Testis (tissue), 2 donors: ENCODE results near the gene CALD1.

ENCODE experiments used
- CTCF ChIP-seq, 3 experiments: fragments of 450-650 bp in 2 of 3; fragments of 200-600 bp in 1 of 3; sonication (generic) in 1 of 3; IDR thresholded peaks; one replicate each; pipeline ENCODE4 v1.5.1; 2016 to 2019; ENCODE audit warnings: antibody characterized with exemption in 3 of 3, mild to moderate bottlenecking in 2 of 3, moderate library complexity in 1 of 3
- POLR2A ChIP-seq: fragments of 450-650 bp; IDR thresholded peaks from one replicate; pipeline ENCODE4 v1.6.1; 2017; ENCODE audit warnings: antibody characterized with exemption, mild to moderate bottlenecking, moderate library complexity

DNA sequence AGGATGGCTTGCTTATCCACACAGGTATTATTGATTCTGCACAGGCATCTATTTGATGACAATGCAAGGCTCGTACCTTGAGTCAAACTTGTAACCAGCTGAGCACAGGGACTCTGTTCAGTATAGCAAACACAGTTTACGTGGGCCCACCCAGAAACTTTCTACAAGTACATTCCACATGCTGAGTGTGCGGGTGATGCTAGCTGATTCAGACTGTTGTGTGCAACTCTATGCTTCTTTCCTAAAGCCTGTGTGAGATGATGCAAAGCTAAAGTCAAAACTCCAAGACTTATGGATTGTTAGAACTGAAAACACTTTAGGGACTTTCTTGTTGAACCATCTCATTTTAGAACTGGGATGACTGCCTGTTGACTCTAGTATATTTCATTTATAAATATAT is 21.5 kb upstream of the CALD1 start:
- TF ChIP-seq CTCF (IDR thresholded peaks at IDR 0.05) (no peak), POLR2A (no peak)
